ENCODE results near the gene ERF.

DNA sequence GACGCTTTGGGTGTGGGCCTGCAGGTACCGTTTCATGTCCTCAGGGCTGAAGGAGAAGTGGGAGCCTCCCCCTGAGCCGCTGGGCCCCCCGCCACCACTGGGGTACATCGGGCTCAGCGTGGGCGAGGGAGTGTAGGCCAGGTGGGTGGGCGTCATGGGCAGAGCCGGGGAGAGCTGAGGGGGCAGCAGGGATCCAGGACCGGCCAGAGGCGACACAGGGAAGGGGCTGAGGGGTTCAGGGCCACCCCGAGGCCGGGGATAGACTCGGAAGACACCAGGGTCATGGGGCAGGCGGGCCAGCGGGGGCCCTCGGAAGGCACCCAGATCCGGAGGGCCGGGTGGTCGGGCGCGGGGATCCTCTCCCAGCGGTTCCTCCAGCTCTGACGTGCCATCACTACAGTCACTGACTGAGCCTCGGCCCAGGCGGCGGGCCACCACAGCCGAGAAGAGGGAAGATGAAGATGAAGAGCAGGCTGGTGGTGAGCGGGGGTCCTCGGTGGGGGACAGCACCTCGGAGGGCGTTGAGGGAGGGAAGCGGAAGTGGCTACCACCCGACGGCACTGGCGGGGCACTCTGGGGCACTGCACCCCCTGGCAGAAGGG is 5.7 kb downstream of the ERF start:
- TF ChIP-seq, protein P1, sequence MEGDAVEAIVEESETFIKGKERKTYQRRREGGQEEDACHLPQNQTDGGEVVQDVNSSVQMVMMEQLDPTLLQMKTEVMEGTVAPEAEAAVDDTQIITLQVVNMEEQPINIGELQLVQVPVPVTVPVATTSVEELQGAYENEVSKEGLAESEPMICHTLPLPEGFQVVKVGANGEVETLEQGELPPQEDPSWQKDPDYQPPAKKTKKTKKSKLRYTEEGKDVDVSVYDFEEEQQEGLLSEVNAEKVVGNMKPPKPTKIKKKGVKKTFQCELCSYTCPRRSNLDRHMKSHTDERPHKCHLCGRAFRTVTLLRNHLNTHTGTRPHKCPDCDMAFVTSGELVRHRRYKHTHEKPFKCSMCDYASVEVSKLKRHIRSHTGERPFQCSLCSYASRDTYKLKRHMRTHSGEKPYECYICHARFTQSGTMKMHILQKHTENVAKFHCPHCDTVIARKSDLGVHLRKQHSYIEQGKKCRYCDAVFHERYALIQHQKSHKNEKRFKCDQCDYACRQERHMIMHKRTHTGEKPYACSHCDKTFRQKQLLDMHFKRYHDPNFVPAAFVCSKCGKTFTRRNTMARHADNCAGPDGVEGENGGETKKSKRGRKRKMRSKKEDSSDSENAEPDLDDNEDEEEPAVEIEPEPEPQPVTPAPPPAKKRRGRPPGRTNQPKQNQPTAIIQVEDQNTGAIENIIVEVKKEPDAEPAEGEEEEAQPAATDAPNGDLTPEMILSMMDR (conservative IDR thresholded peaks at IDR 0.05; ENCODE audit: low read length) = no peak
- no peak for TF ChIP-seq EZH2phosphoT487 (IDR thresholded peaks at IDR 0.05; ENCODE audit: borderline replicate concordance, low read depth, low read length)
